H1 (cell line): ENCODE data around the gene AGAP1. TPM values are rescaled to one million over a fixed set of nuclear protein-coding genes. Genes with fewer than 3 reads are reported as not detected.

Source experiments
- CTCF ChIA-PET: fragments of 300-600 bp; sonication (Branson Sonifier 250); formaldehyde crosslinking; loops from one replicate; lab custom pipeline; 2021; ENCODE audit not compliant: partially characterized antibody; lab: Charles Lee
- POLR2A ChIA-PET: fragments of 300-600 bp; sonication (Branson Sonifier 250); formaldehyde crosslinking; loops from one replicate; lab custom pipeline; 2021; ENCODE audit warnings: inconsistent platforms; ENCODE audit not compliant: partially characterized antibody; lab: Charles Lee
- DNase-seq, 2 experiments: peaks; one replicate each; pipeline versions ENCODE4 v3.0.0 to v3.0.0-alpha.2; 2010 to 2022; ENCODE audit warnings: low spot score in 2 of 2, low read depth in 1 of 2, mixed read lengths in 1 of 2
- FAIRE-seq: peaks from 2 replicates; lab custom pipeline; 2011; peaks lifted over from hg19 to GRCh38; lab: Jason Lieb, UNC
- H2AFZ ChIP-seq: 2 replicates; pipeline ENCODE4 v1.8.1; 2012; ENCODE audit warnings: low read length, inconsistent platforms
- H2AK5ac ChIP-seq: 2 replicates; pipeline ENCODE4 v1.6.1; 2013; ENCODE audit warnings: low read depth, low read length
- H2BK120ac ChIP-seq: replicated peaks from 2 replicates; pipeline ENCODE3; 2013; ENCODE audit warnings: low read depth, low read length, inconsistent platforms
- H2BK12ac ChIP-seq: 2 replicates; pipeline ENCODE4 v1.6.1; 2013; ENCODE audit warnings: low read depth, low read length
- H2BK15ac ChIP-seq: 2 replicates; pipeline ENCODE4 v1.6.1; 2013; ENCODE audit warnings: low read length
- H2BK20ac ChIP-seq: 2 replicates; pipeline ENCODE4 v1.6.1; 2013; ENCODE audit warnings: low read length
- H2BK5ac ChIP-seq: 2 replicates; pipeline ENCODE4 v1.6.1; 2013; ENCODE audit warnings: low read depth, low read length
- H3K14ac ChIP-seq: 2 replicates; pipeline ENCODE4 v1.6.1; 2013; ENCODE audit warnings: inconsistent platforms; ENCODE audit not compliant: insufficient read length
- H3K18ac ChIP-seq: 2 replicates; pipeline ENCODE4 v1.6.1; 2013; ENCODE audit warnings: low read length; ENCODE audit errors: extremely low read depth
- H3K23ac ChIP-seq: 2 replicates; pipeline ENCODE4 v1.6.1; 2013; ENCODE audit warnings: inconsistent platforms; ENCODE audit not compliant: insufficient read length
- H3K23me2 ChIP-seq: 2 replicates; pipeline ENCODE4 v1.6.1; 2013; ENCODE audit warnings: low read depth, low read length
- H3K27ac ChIP-seq: 2 replicates; pipeline ENCODE4 v1.6.1; 2011; ENCODE audit warnings: low read depth, low read length, inconsistent platforms
- H3K27me3 ChIP-seq, 4 experiments: replicated peaks in 1 of 4; 1 replicate in 1 of 4; 2 replicates in 3 of 4; pipeline versions ENCODE4 v1.6.1 to v1.8.1; 2011 to 2013; ENCODE audit warnings: low read length in 3 of 4, mild to moderate bottlenecking in 3 of 4, inconsistent platforms in 2 of 4, mixed read lengths in 2 of 4, moderate library complexity in 1 of 4; ENCODE audit not compliant: control insufficient read depth in 3 of 4, insufficient read depth in 3 of 4; ENCODE audit errors: extremely low read depth in 1 of 4
- H3K36me3 ChIP-seq, 4 experiments: 2 replicates each; pipeline versions ENCODE4 v1.6.1 to v1.8.1; 2011 to 2013; ENCODE audit warnings: mild to moderate bottlenecking in 4 of 4, low read length in 3 of 4, moderate library complexity in 2 of 4, control low read depth in 1 of 4, inconsistent platforms in 1 of 4; ENCODE audit not compliant: insufficient read depth in 4 of 4, control insufficient read depth in 2 of 4
- H3K4ac ChIP-seq: replicated peaks from 2 replicates; pipeline ENCODE3; 2013; ENCODE audit warnings: low read length, low read depth, mixed read lengths, inconsistent platforms; ENCODE audit not compliant: insufficient read length
- H3K4me1 ChIP-seq, 4 experiments: replicated peaks in 1 of 4; 1 replicate in 1 of 4; 2 replicates in 3 of 4; pipeline versions ENCODE4 v1.6.1 to v1.8.1; 2011 to 2013; ENCODE audit warnings: low read length in 3 of 4, inconsistent platforms in 2 of 4, mixed read lengths in 1 of 4; ENCODE audit not compliant: insufficient read depth in 4 of 4, control insufficient read depth in 3 of 4
- H3K4me2 ChIP-seq, 2 experiments: 2 replicates each; pipeline versions ENCODE4 v1.6.1 to v1.8.1; 2011 to 2013; ENCODE audit warnings: low read depth in 2 of 2, low read length in 2 of 2, control low read depth in 1 of 2, inconsistent platforms in 1 of 2, mild to moderate bottlenecking in 1 of 2; ENCODE audit not compliant: insufficient read depth in 1 of 2
- H3K4me3 ChIP-seq, 4 experiments: fragments of 200-600, 300-600 bp in 1 of 4; sonication (generic), shearing (Covaris generic), sonication (Bioruptor Twin) in 1 of 4; 2 replicates each; pipeline versions ENCODE4 v1.5.1 to v1.8.1; 2011 to 2016; ENCODE audit warnings: low read length in 4 of 4, low read depth in 3 of 4, control low read depth in 2 of 4, inconsistent platforms in 2 of 4, mild to moderate bottlenecking in 2 of 4, mixed read lengths in 1 of 4, moderate library complexity in 1 of 4; ENCODE audit not compliant: insufficient read depth in 2 of 4; ENCODE audit errors: extremely low read depth in 1 of 4
- H3K56ac ChIP-seq: replicated peaks from 2 replicates; pipeline ENCODE3; 2013; ENCODE audit warnings: low read depth, mild to moderate bottlenecking, mixed read lengths, low read length, inconsistent platforms; ENCODE audit not compliant: insufficient read length
- H3K79me1 ChIP-seq: 2 replicates; pipeline ENCODE4 v1.6.1; 2013; ENCODE audit warnings: low read depth, low read length, control low read depth
- H3K79me2 ChIP-seq, 2 experiments: 2 replicates each; pipeline versions ENCODE4 v1.6.1 to v1.8.1; 2012 to 2013; ENCODE audit warnings: low read length in 2 of 2, mild to moderate bottlenecking in 2 of 2, inconsistent platforms in 1 of 2; ENCODE audit not compliant: insufficient read depth in 2 of 2, control insufficient read depth in 1 of 2
- H3K9ac ChIP-seq, 4 experiments: replicated peaks in 1 of 4; 1 replicate in 1 of 4; 2 replicates in 3 of 4; pipeline versions ENCODE4 v1.6.1 to v1.8.1; 2011 to 2013; ENCODE audit warnings: low read depth in 3 of 4, low read length in 3 of 4, control low read depth in 2 of 4, mild to moderate bottlenecking in 2 of 4, moderate library complexity in 2 of 4, inconsistent platforms in 1 of 4; ENCODE audit errors: extremely low read depth in 1 of 4
- H3K9me3 ChIP-seq, 2 experiments: 2 replicates each; pipeline versions ENCODE4 v1.6.1 to v1.8.1; 2012 to 2013; ENCODE audit warnings: mild to moderate bottlenecking in 2 of 2, moderate library complexity in 2 of 2, control low read depth in 1 of 2, inconsistent platforms in 1 of 2, low read depth in 1 of 2, low read length in 1 of 2, mixed read lengths in 1 of 2; ENCODE audit not compliant: insufficient read depth in 2 of 2
- H4K20me1 ChIP-seq, 2 experiments: replicated peaks in 1 of 2; 2 replicates each; pipeline versions ENCODE3 to v1.8.1; 2011 to 2013; ENCODE audit warnings: inconsistent platforms in 2 of 2, low read length in 2 of 2, mild to moderate bottlenecking in 1 of 2; ENCODE audit not compliant: insufficient read depth in 2 of 2, control insufficient read depth in 1 of 2
- H4K5ac ChIP-seq: 2 replicates; pipeline ENCODE4 v1.6.1; 2013; ENCODE audit warnings: low read length, low read depth, mixed read lengths, inconsistent platforms; ENCODE audit not compliant: insufficient read length
- H4K8ac ChIP-seq: 2 replicates; pipeline ENCODE4 v1.8.0; 2013; ENCODE audit warnings: mild to moderate bottlenecking, moderate library complexity, low read length, inconsistent platforms; ENCODE audit not compliant: insufficient read depth; ENCODE audit errors: extremely low read depth
- H4K91ac ChIP-seq: replicated peaks from 2 replicates; pipeline ENCODE3; 2013; ENCODE audit warnings: low read length, mixed read lengths, inconsistent platforms; ENCODE audit not compliant: insufficient read length
- CBX8 ChIP-seq: fragments of 300-800, 300-1000 bp; sonication (generic); IDR thresholded peaks from 2 replicates; pipeline ENCODE4 v1.7.1; 2016; ENCODE audit warnings: low read depth, low read length, borderline replicate concordance
- CHD1 ChIP-seq: IDR thresholded peaks from 2 replicates; pipeline ENCODE4 v1.6.1; 2012; ENCODE audit warnings: low read depth, low read length, improper control_type of control experiment
- CHD2 ChIP-seq: IDR thresholded peaks from 2 replicates; pipeline ENCODE4 v1.6.1; 2012; ENCODE audit warnings: low read length, improper control_type of control experiment
- CTBP2 ChIP-seq: IDR thresholded peaks from 2 replicates; pipeline ENCODE4 v1.7.0; 2011; ENCODE audit warnings: borderline replicate concordance, mild to moderate bottlenecking, moderate library complexity, mixed read lengths, low read length; ENCODE audit not compliant: insufficient read depth, insufficient read length
- EP300 ChIP-seq, 2 experiments: IDR thresholded peaks; 1 replicate in 1 of 2; 2 replicates in 1 of 2; pipeline ENCODE4 v1.6.1; 2011 to 2012; ENCODE audit warnings: low read depth in 2 of 2, low read length in 2 of 2, mild to moderate bottlenecking in 2 of 2, borderline replicate concordance in 1 of 2, inconsistent platforms in 1 of 2, moderate library complexity in 1 of 2
- JUN ChIP-seq: IDR thresholded peaks from 2 replicates; pipeline ENCODE4 v1.6.1; 2011; ENCODE audit warnings: low read depth, mild to moderate bottlenecking, improper control_type of control experiment, low read length
- MAX ChIP-seq: IDR thresholded peaks from 2 replicates; pipeline ENCODE4 v1.6.1; 2012; ENCODE audit warnings: inconsistent platforms
- NRF1 ChIP-seq: IDR thresholded peaks from 2 replicates; pipeline ENCODE4 v1.6.1; 2011; ENCODE audit warnings: mild to moderate bottlenecking, low read depth, low read length, improper control_type of control experiment
- RBBP5 ChIP-seq: IDR thresholded peaks from 2 replicates; pipeline ENCODE4 v1.7.1; 2012; ENCODE audit warnings: low read depth, mild to moderate bottlenecking, inconsistent platforms, low read length, moderate library complexity, borderline replicate concordance
- RXRA ChIP-seq: IDR thresholded peaks from 2 replicates; pipeline ENCODE4 v1.6.1; 2011; ENCODE audit warnings: low read depth, mild to moderate bottlenecking, low read length, moderate library complexity; ENCODE audit not compliant: insufficient read depth
- SIRT6 ChIP-seq: IDR thresholded peaks from one replicate; pipeline ENCODE4 v1.7.1; 2012; ENCODE audit warnings: low read length, inconsistent platforms
- TAF7 ChIP-seq: optimal IDR thresholded peaks from 2 replicates; pipeline ENCODE3; 2011; ENCODE audit warnings: low read depth, mild to moderate bottlenecking, inconsistent platforms, low read length, moderate library complexity, borderline replicate concordance
- WGBS, 2 experiments: shearing (Covaris generic) in 1 of 2; methylation state at CpG; one replicate each; pipeline versions ENCODE4 v1.1.6 to v1.1.7; 2013 to 2015; ENCODE audit warnings: low lambda C conversion rate in 2 of 2, mixed read lengths in 2 of 2, inconsistent platforms in 1 of 2, low coverage in 1 of 2, missing lambda C conversion rate in 1 of 2; ENCODE audit not compliant: insufficient replicate concordance in 2 of 2, insufficient coverage in 1 of 2, insufficient read length in 1 of 2; ENCODE audit errors: extremely low coverage in 1 of 2, missing lambda C conversion rate in 1 of 2; 5-methylcytosine and 5-hydroxymethylcytosine counted together
- polyA plus RNA-seq, 7 experiments: library from polyadenylated mRNA; depleted of rRNA in 3 of 7; stranded (reverse) in 5 of 7; unstranded in 2 of 7; fragments of >200 nt in 5 of 7; fragments of 200-250 nt in 2 of 7; gene quantifications; 1 replicate in 5 of 7; 2 replicates in 1 of 7; 4 replicates in 1 of 7; pipeline versions ENCODE4 v1.2.1 to v1.2.3, GENCODE V29; 2011 to 2013; ENCODE audit warnings: missing spikeins in 2 of 7, mixed read lengths in 2 of 7
- total RNA-seq: library from RNA; stranded (reverse); fragmentation: NEBNext Ultra II Directional; extraction: Animal tissue kit (Norgen Biotek cat#: 25700); gene quantifications from 2 replicates; pipeline ENCODE4 v1.2.1, GENCODE V29; 2021

Gene AGAP1
- total and polyA plus RNA-seq, 2 of the 8 experiments (the other 6 are each of a cell fraction or from before 2014, with no cell fraction given) = 18.1 to 39.4 TPM

DNA sequence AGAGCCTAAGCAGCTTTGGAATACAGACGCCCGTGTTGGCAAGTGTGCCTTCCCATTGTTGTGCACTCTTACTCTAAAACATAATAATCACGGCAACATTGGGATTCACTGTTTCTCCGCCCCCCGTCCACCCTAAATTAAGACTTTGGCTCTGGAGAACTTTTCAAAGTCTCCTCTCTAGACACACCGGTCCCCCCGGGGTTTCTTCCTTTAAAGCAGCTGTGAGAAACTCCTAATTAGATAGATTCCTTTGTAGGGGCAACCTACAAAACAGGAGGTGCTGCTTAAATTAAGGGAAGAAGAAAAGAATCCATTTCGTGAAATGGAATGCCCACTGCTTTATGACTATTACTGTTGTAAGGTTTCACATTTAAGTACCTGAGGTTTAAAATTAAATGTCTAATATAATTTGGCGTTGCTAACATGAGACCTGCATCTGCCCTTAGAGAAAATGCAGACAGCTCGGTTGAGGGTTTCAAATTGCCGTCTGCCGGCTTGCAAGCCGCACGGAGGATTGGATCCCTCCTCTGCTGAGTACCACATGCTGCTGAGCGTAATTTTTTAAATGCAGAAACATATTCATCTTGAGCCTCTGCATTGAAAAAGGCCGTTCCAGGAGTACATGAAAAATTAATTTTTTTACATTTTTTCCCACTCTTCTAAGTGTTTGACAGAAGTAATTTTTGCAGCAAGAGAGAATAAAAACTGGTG lies 441.1 kb downstream of the AGAP1 start:
- ChIA-PET POLR2A (no interaction called here), CTCF (interaction anchor here (0.8 to 7.8 kb wide), 13 partner anchors 8 to 245 kb away, joined by 3 to 87 read pairs (median 4); no protein-coding TSS in a partner anchor)
- H2AFZ ChIP-seq = no peak overlapping the region
- H4K91ac ChIP-seq = no peak overlapping the region
- H2BK5ac ChIP-seq = no peak overlapping the region
- no peak overlapping the region for H3K23ac ChIP-seq
- no peak overlapping the region for H3K14ac ChIP-seq
- H2BK15ac ChIP-seq = no peak overlapping the region
- FAIRE-seq (no peak), DNase-seq (no peak)
- no peak overlapping the region for H2BK120ac ChIP-seq
- H4K8ac ChIP-seq = no peak overlapping the region
- H2AK5ac ChIP-seq = no peak overlapping the region
- no peaks in the 10 kb centered on the region for H3K79me2 ChIP-seq
- no peaks in the 10 kb centered on the region for H3K79me1 ChIP-seq
- H3K27me3 ChIP-seq = no peaks in the 10 kb centered on the region; a peak in 1 of 7 replicates
- H3K56ac ChIP-seq = no peak overlapping the region
- H3K18ac ChIP-seq = no peak overlapping the region
- H3K9ac ChIP-seq = no peak overlapping the region
- H3K23me2 ChIP-seq = no peaks in the 10 kb centered on the region; the same call in 1 of the 2 replicates
- no peak overlapping the region for H3K27ac ChIP-seq
- H4K20me1 ChIP-seq = peaks cover 0 to 2% of the 10 kb centered on the region in 2 experiments
- H3K4me2 ChIP-seq = no peak overlapping the region
- no peak overlapping the region for H4K5ac ChIP-seq
- H2BK20ac ChIP-seq = no peak overlapping the region
- H3K4me3 ChIP-seq = no peak overlapping the region
- H3K4me1 ChIP-seq = 0 out of 7 replicates have a peak, but pooled peaks cover 0 to 2% (median 0%) of the 10 kb centered on the region in 4 experiments
- no peak overlapping the region for H2BK12ac ChIP-seq
- H3K36me3 ChIP-seq = peaks cover 0 to 7% (median under 1%) of the 10 kb centered on the region in 4 experiments; a peak in 2 of 8 replicates
- peaks cover 0 to 5% of the 10 kb centered on the region in 2 experiments; a peak in 1 of 4 replicates for H3K9me3 ChIP-seq
- no peak overlapping the region for H3K4ac ChIP-seq
- 90% methylated on average over 16 of the region's 16 CpGs; no CpG with 5 or more reads in 1 of the 2 experiments for WGBS, 2 experiments
- TF ChIP-seq TAF7 (no peak), NRF1 (no peak), JUN (no peak), CHD1 (no peak), RBBP5 (no peak), EP300 (IDR thresholded peaks at IDR 0.05; ENCODE audit: borderline replicate concordance in 1 of 2, low read depth in 2 of 2, low read length in 2 of 2) (no peak), CBX8 (no peak), CTBP2 (no peak), MAX (no peak), SIRT6 (no peak), RXRA (no peak), CHD2 (no peak)
